ENCODE results near the gene RREB1. TPM values are rescaled to one million over a fixed set of nuclear protein-coding genes. Genes with fewer than 3 reads are reported as not detected.

The RREB1 gene
- total and polyA plus RNA-seq, 9 donors = 7.3 to 64.4 (median 50.1) TPM

- H3K27me3 ChIP-seq = no peaks in the 10 kb centered on the region
- H3K4me1 ChIP-seq (ENCODE audit: insufficient read depth) = peaks cover 2% of the 10 kb centered on the region
- H3K36me3 ChIP-seq = no peaks in the 10 kb centered on the region
- 89 to 93% (median 91%) methylated on average over 5 of the region's 5 CpGs for WGBS, 3 donors
- no peaks in the 10 kb centered on the region for H3K9me3 ChIP-seq
- no peak for DNase-seq
- intact Hi-C loops (cut with DNase I) = no loop called here
- no peak for TF ChIP-seq CTCF (IDR thresholded peaks at IDR 0.05)
- no peak for TF ChIP-seq EP300 (IDR thresholded peaks at IDR 0.05)
- TF ChIP-seq POLR2A (IDR thresholded peaks at IDR 0.05) = no peak
- no peak overlapping the region for H3K4me3 ChIP-seq
- H3K27ac ChIP-seq = no peak overlapping the region
Observed at GRCh38 chr6:7188492-7188891, 80.7 kb downstream of the RREB1 start.

- H3K27ac ChIP-seq = no peak overlapping the region
Observed at GRCh38 chr6:7189101-7189758, 81.5 kb downstream of the RREB1 start.

GRCh38 chr6:7190791-7191190 is 83.0 kb downstream of the RREB1 start:
- no peaks in the 10 kb centered on the region for H3K36me3 ChIP-seq

More at GRCh38 chr6:7189101-7189758, 81.5 kb downstream of the RREB1 start:
- Histone ChIP-seq H3K27me3 (no peaks in the 10 kb centered on the region), H3K9me3 (no peaks in the 10 kb centered on the region), H3K4me1 (ENCODE audit: insufficient read depth) (no peaks in the 10 kb centered on the region), H3K36me3 (no peaks in the 10 kb centered on the region), H3K4me3 (no peak overlapping the region)
- intact Hi-C loops (cut with DNase I) = no loop called here
- WGBS, 3 donors = 91 to 96% (median 93%) methylated on average over 9 of the region's 9 CpGs
- no peak for DNase-seq
- TF ChIP-seq EP300 (IDR thresholded peaks at IDR 0.05) = no peak

GRCh38 chr6:7193122-7193521 is 85.4 kb downstream of the RREB1 start:
- no peak for DNase-seq
- Histone ChIP-seq H3K27me3 (no peaks in the 10 kb centered on the region), H3K4me1 (ENCODE audit: insufficient read depth) (peaks cover 5% of the 10 kb centered on the region), H3K9me3 (no peaks in the 10 kb centered on the region), H3K4me3 (no peak overlapping the region), H3K27ac (no peak overlapping the region), H3K36me3 (no peaks in the 10 kb centered on the region)
- 97 to 100% (median 98%) methylated on average over 2 of the region's 2 CpGs for WGBS, 3 donors
- no peak for TF ChIP-seq EP300 (IDR thresholded peaks at IDR 0.05)
- TF ChIP-seq POLR2A (IDR thresholded peaks at IDR 0.05) = no peak
- no peak for TF ChIP-seq CTCF (IDR thresholded peaks at IDR 0.05)
- intact Hi-C loops (cut with DNase I) = no loop called here

More at GRCh38 chr6:7190791-7191190, 83.0 kb downstream of the RREB1 start:
- Histone ChIP-seq H3K9me3 (no peaks in the 10 kb centered on the region), H3K4me3 (no peak overlapping the region), H3K27ac (no peak overlapping the region), H3K27me3 (no peaks in the 10 kb centered on the region), H3K4me1 (ENCODE audit: insufficient read depth) (peaks cover 3% of the 10 kb centered on the region)
- DNase-seq = no peak
- TF ChIP-seq EP300 (IDR thresholded peaks at IDR 0.05) (no peak), CTCF (IDR thresholded peaks at IDR 0.05) (no peak), POLR2A (IDR thresholded peaks at IDR 0.05) (no peak)
- intact Hi-C loops (cut with DNase I) = no loop called here
- 88 to 96% (median 94%) methylated on average over 2 of the region's 2 CpGs for WGBS, 3 donors

GRCh38 chr6:7194657-7195056 is 86.9 kb downstream of the RREB1 start:
- no peak for DNase-seq
- WGBS, 3 donors = 91 to 96% (median 92%) methylated on average over 3 of the region's 3 CpGs

More at GRCh38 chr6:7194657-7195056, 86.9 kb downstream of the RREB1 start:
- TF ChIP-seq CTCF (IDR thresholded peaks at IDR 0.05) (no peak), EP300 (IDR thresholded peaks at IDR 0.05) (no peak), POLR2A (IDR thresholded peaks at IDR 0.05) (no peak)
- Histone ChIP-seq H3K36me3 (no peaks in the 10 kb centered on the region), H3K9me3 (no peaks in the 10 kb centered on the region), H3K27me3 (no peaks in the 10 kb centered on the region), H3K4me3 (no peak overlapping the region), H3K27ac (no peak overlapping the region), H3K4me1 (ENCODE audit: insufficient read depth) (peaks cover 5% of the 10 kb centered on the region)
- intact Hi-C loops (cut with DNase I) = no loop called here
